Esophagus muscularis mucosa (tissue), 3 donors: Measurements from ENCODE around the gene ERGIC1.

Experiments used
- POLR2A ChIP-seq: fragments of 450-650 bp; IDR thresholded peaks from one replicate; pipeline ENCODE4 v1.6.1; 2017; ENCODE audit warnings: antibody characterized with exemption, moderate library complexity, mild to moderate bottlenecking, low read depth
- TF ChIP-seq, protein P1 (sequence below), 3 experiments: fragments of 200-600 bp in 2 of 3; fragments of 450-650 bp in 1 of 3; sonication (generic) in 2 of 3; IDR thresholded peaks; one replicate each; pipeline ENCODE4 v1.5.1; 2017 to 2019; ENCODE audit warnings: antibody characterized with exemption in 3 of 3, mild to moderate bottlenecking in 2 of 3, moderate library complexity in 1 of 3

DNA sequence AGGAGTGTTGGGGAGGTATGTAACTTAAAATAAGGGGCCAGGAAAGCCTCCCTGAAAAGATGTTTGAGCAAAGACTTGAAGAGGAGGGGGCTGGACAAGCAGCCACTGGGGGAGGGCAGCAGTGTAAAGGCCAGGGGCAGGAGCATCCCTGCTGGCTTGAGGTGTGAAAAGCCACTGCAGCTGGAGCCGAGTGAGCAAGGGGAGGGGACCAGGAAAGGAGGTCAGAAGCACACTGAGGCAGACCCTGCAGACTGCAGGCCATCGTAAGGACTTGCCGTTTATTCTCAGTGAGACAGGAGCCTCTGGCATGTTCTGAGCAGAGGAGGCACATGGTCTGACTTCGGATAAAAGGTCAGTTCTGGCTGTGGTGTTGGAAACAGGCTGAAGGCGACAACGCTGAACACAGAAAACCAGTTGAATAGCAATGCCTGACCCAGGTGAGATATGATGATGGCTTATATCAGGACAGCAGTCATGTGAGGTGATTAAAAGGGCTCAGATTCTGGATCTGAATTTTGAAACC, 10.2 kb upstream of the ERGIC1 start:
- TF ChIP-seq, protein P1, sequence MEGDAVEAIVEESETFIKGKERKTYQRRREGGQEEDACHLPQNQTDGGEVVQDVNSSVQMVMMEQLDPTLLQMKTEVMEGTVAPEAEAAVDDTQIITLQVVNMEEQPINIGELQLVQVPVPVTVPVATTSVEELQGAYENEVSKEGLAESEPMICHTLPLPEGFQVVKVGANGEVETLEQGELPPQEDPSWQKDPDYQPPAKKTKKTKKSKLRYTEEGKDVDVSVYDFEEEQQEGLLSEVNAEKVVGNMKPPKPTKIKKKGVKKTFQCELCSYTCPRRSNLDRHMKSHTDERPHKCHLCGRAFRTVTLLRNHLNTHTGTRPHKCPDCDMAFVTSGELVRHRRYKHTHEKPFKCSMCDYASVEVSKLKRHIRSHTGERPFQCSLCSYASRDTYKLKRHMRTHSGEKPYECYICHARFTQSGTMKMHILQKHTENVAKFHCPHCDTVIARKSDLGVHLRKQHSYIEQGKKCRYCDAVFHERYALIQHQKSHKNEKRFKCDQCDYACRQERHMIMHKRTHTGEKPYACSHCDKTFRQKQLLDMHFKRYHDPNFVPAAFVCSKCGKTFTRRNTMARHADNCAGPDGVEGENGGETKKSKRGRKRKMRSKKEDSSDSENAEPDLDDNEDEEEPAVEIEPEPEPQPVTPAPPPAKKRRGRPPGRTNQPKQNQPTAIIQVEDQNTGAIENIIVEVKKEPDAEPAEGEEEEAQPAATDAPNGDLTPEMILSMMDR (IDR thresholded peaks at IDR 0.05): no peak
- TF ChIP-seq POLR2A: no peak
